K562 (cell line): Measurements from ENCODE around the gene DNAH17. TPM values are rescaled to one million over a fixed set of nuclear protein-coding genes. Genes with fewer than 3 reads are reported as not detected.
A peak's percentile ranks its signal among the peaks of the same experiment; 100 is the strongest.

Experiments
- ATAC-seq: fragments of 200-7000 bp; cut with Tn5 transposase; 3 replicates; pipeline ENCODE4 v1.9.1; 2020; ENCODE audit warnings: moderate library complexity
- BruUV-seq: library from RNA; stranded (reverse); fragments of 400-500 nt; replicated peaks from 2 replicates; lab custom pipeline; 2021; lab: Mats Ljungman, UMichigan
- CTCF ChIA-PET: fragments of 300-600 bp; formaldehyde crosslinking; extraction: SDS; loops from one replicate; lab custom pipeline; 2021; ENCODE audit warnings: low intra/inter-chr PET ratio; lab: Yijun Ruan, JAX
- POLR2A ChIA-PET: fragments of 300-600, 350-650 bp; sonication (Branson Sonifier 250); formaldehyde crosslinking; extraction: SDS; loops from one replicate; lab custom pipeline; 2021; ENCODE audit warnings: antibody characterized with exemption, inconsistent platforms; lab: Yijun Ruan, JAX
- DNase-seq, 4 experiments: peaks; one replicate each; pipeline versions ENCODE4 v3.0.0 to v3.0.0-alpha.2; 2011 to 2018; ENCODE audit warnings: low spot score in 3 of 4, mixed read lengths in 3 of 4; ENCODE audit errors: extremely low read depth in 1 of 4
- FAIRE-seq: peaks from 2 replicates; lab custom pipeline; 2011; peaks lifted over from hg19 to GRCh38; lab: Jason Lieb, UNC
- H2AFZ ChIP-seq: 2 replicates; pipeline ENCODE4 v1.6.0; 2011; ENCODE audit warnings: low read depth, low read length, control low read depth, inconsistent platforms
- H3K27ac ChIP-seq: fragments of 200-600 bp; 3 replicates; pipeline ENCODE4 v1.8.0; 2011; ENCODE audit warnings: low read depth, mild to moderate bottlenecking, control low read depth, inconsistent platforms, low read length, moderate library complexity, mixed read lengths; ENCODE audit errors: extremely low read depth
- H3K27me3 ChIP-seq, 2 experiments: fragments of 300-600 bp in 1 of 2; 2 replicates in 1 of 2; 3 replicates in 1 of 2; pipeline versions ENCODE4 v1.6.0 to v1.8.0; 2011; ENCODE audit warnings: inconsistent platforms in 2 of 2, low read length in 2 of 2, mild to moderate bottlenecking in 1 of 2, mixed read lengths in 1 of 2, moderate library complexity in 1 of 2; ENCODE audit not compliant: control insufficient read depth in 2 of 2, insufficient read depth in 2 of 2
- H3K36me3 ChIP-seq: fragments of 300-600 bp; 3 replicates; pipeline ENCODE4 v1.8.0; 2011; ENCODE audit warnings: mild to moderate bottlenecking, low read length, inconsistent platforms; ENCODE audit not compliant: control insufficient read depth, insufficient read depth
- H3K4me1 ChIP-seq, 2 experiments: fragments of 200-600 bp in 1 of 2; replicated peaks in 1 of 2; 2 replicates in 1 of 2; 3 replicates in 1 of 2; pipeline versions ENCODE4 v1.5.1 to v1.8.0; 2011; ENCODE audit warnings: inconsistent platforms in 2 of 2, low read length in 2 of 2, mild to moderate bottlenecking in 1 of 2, mixed read lengths in 1 of 2, moderate library complexity in 1 of 2; ENCODE audit not compliant: control insufficient read depth in 2 of 2, insufficient read depth in 2 of 2
- H3K4me2 ChIP-seq: 2 replicates; pipeline ENCODE4 v1.6.1; 2011; ENCODE audit warnings: low read length, control low read depth, inconsistent platforms, mixed read lengths; ENCODE audit not compliant: insufficient read depth
- H3K4me3 ChIP-seq: fragments of 200-600 bp; sonication (generic), shearing (Covaris generic); 2 replicates; pipeline ENCODE4 v1.5.1; 2016; ENCODE audit warnings: control low read depth, inconsistent platforms
- H3K79me2 ChIP-seq: fragments of 200-600 bp; 3 replicates; pipeline ENCODE4 v1.8.0; 2011; ENCODE audit warnings: low read length, inconsistent platforms; ENCODE audit not compliant: control insufficient read depth, insufficient read depth
- H3K9ac ChIP-seq, 2 experiments: 2 replicates each; pipeline versions ENCODE4 v1.6.0 to v1.6.1; 2011; ENCODE audit warnings: low read depth in 2 of 2, low read length in 2 of 2, control low read depth in 1 of 2, inconsistent platforms in 1 of 2, mild to moderate bottlenecking in 1 of 2, mixed read lengths in 1 of 2; ENCODE audit not compliant: insufficient read depth in 1 of 2
- H3K9me1 ChIP-seq: one replicate; pipeline ENCODE4 v1.6.0; 2011; ENCODE audit warnings: inconsistent platforms, mild to moderate bottlenecking, low read length, moderate library complexity; ENCODE audit not compliant: control insufficient read depth, insufficient read depth
- H3K9me3 ChIP-seq: replicated peaks from 2 replicates; pipeline ENCODE4 v1.5.1; 2011; ENCODE audit warnings: low read depth, low read length, inconsistent platforms; ENCODE audit not compliant: control insufficient read depth, insufficient read depth
- H4K20me1 ChIP-seq: replicated peaks from 2 replicates; pipeline ENCODE4 v1.6.1; 2011; ENCODE audit warnings: low read length, inconsistent platforms, mixed read lengths; ENCODE audit not compliant: control insufficient read depth, insufficient read depth
- CBX3 ChIP-seq, 2 experiments: IDR thresholded peaks; 1 replicate in 1 of 2; 2 replicates in 1 of 2; pipeline ENCODE4 v1.6.1; 2012; ENCODE audit warnings: inconsistent platforms in 2 of 2, low read length in 2 of 2, borderline replicate concordance in 1 of 2, control low read depth in 1 of 2
- FOXP4 ChIP-seq: sonication (generic); formaldehyde crosslinking; IDR thresholded peaks from 2 replicates; pipeline ENCODE4 v1.8.0; 2022; ENCODE audit warnings: mild to moderate bottlenecking, missing genetic modification reagents, borderline replicate concordance
- GTF2F1 ChIP-seq: IDR thresholded peaks from 2 replicates; pipeline ENCODE4 v1.6.1; 2011; ENCODE audit warnings: low read depth, low read length, improper control_type of control experiment
- RAD21 ChIP-seq, 2 experiments: fragments of 250-450 bp in 1 of 2; fragments of 450-650 bp in 1 of 2; sonication (Bioruptor Pico) in 1 of 2; formaldehyde crosslinking in 1 of 2; IDR thresholded peaks in 1 of 2; conservative IDR thresholded peaks in 1 of 2; 2 replicates each; pipeline versions ENCODE4 v1.4.0 to v1.8.0; 2020 to 2022; ENCODE audit warnings: mild to moderate bottlenecking in 2 of 2, moderate library complexity in 1 of 2
- THAP7 ChIP-seq: fragments of 250-450 bp; sonication (Bioruptor Pico); IDR thresholded peaks from 2 replicates; pipeline ENCODE4 v1.5.0; 2021
- ZNF280A ChIP-seq: fragments of 450-650 bp; IDR thresholded peaks from 2 replicates; pipeline ENCODE4 v1.6.1; 2018; ENCODE audit warnings: mild to moderate bottlenecking, low read depth; ENCODE audit not compliant: partially characterized antibody
- WGBS: fragments of 100-300 bp; shearing (Covaris generic); methylation state at CpG from one replicate; pipeline ENCODE4 v1.1.6; 2016; ENCODE audit warnings: low coverage, mixed read lengths; ENCODE audit not compliant: insufficient coverage; ENCODE audit errors: missing lambda C conversion rate; 5-methylcytosine and 5-hydroxymethylcytosine counted together
- in situ Hi-C: fragments of 300-500 bp; cut with MboI; formaldehyde crosslinking; loops from 4 replicates; pipeline ENCODE4 v1.15.0; 2018; ENCODE audit warnings: inconsistent platforms, mixed read lengths
- intact Hi-C: fragments of 100-400 bp; cut with micrococcal nuclease; formaldehyde crosslinking; loops from 2 replicates; pipeline ENCODE4 v1.14.2; 2022
- polyA plus RNA-seq, 8 experiments: library from polyadenylated mRNA; depleted of rRNA in 4 of 8; stranded (reverse) in 5 of 8; unstranded in 3 of 8; fragments of >200 nt; fragmentation: Nextera tagmentation in 2 of 8; fragmentation: Illumina TruSeq in 1 of 8; extraction: Ambion mirVana in 2 of 8; extraction: Trizol in 1 of 8; gene quantifications; 2 replicates each; pipeline versions ENCODE4 v1.2.1 to v1.2.3, GENCODE V29; 2011 to 2014; ENCODE audit warnings: inconsistent platforms in 1 of 8, missing spikeins in 1 of 8
- total RNA-seq, 7 experiments: library from RNA; depleted of rRNA in 6 of 7; stranded (reverse); fragments of >200 nt in 6 of 7; fragmentation: Illumina TruSeq in 2 of 7; extraction: Trizol in 2 of 7; gene quantifications; 2 replicates each; pipeline versions ENCODE4 v1.2.1 to v1.2.3, GENCODE V29; 2011 to 2021; ENCODE audit warnings: low replicate concordance in 1 of 7

The DNAH17 gene
- total and polyA plus RNA-seq, 9 of the 15 experiments (the other 6 are each of a cell fraction or from before 2014, with no cell fraction given) = under 0.01 to 0.06 (median 0.03) TPM; not detected in 5

GRCh38 chr17:78555746-78556401, 21.3 kb downstream of the DNAH17 start:
- Histone ChIP-seq H3K9ac (no peak overlapping the region), H3K27ac (no peak overlapping the region), H2AFZ (no peak overlapping the region), H3K79me2 (no peaks in the 10 kb centered on the region), H3K9me1 (no peaks in the 10 kb centered on the region), H3K4me1 (peaks cover 0 to 4% of the 10 kb centered on the region in 2 experiments; a peak in 1 of 5 replicates), H3K27me3 (peaks cover 30 to 64% of the 10 kb centered on the region in 2 experiments), H3K9me3 (no peaks in the 10 kb centered on the region), H4K20me1 (peaks cover 5% of the 10 kb centered on the region), H3K36me3 (no peaks in the 10 kb centered on the region), H3K4me3 (no peak overlapping the region), H3K4me2 (no peak overlapping the region)
- TF ChIP-seq CBX3 (IDR thresholded peaks at IDR 0.05; ENCODE audit: borderline replicate concordance in 1 of 2, low read length in 2 of 2) = no peak
- TF ChIP-seq GTF2F1 = no peak
- 0 out of 4 replicates have a peak, but pooled peaks of 1 of the 2 experiments have one; percentile 6 for TF ChIP-seq RAD21 (CRISPR knock-in tag; conservative IDR thresholded peaks at IDR 0.05 in 1 of 2, IDR thresholded peaks at IDR 0.05 in 1 of 2)
- TF ChIP-seq THAP7 (CRISPR knock-in tag) = no peak
- no peak for TF ChIP-seq FOXP4
- no peak for TF ChIP-seq ZNF280A
- ChIA-PET POLR2A (interaction anchor here (0.6 to 1.1 kb wide), 4 partner anchors 10 to 285 kb away, joined by 3 to 4 read pairs (median 3); partner anchors contain the start of gene USP36), CTCF (no interaction called here)
- in situ Hi-C loops (no loop called here), intact Hi-C loops (no loop called here)
- no peak for FAIRE-seq
- 4% methylated on average over 6 of the region's 6 CpGs for WGBS
- no peak for ATAC-seq
- DNase-seq = no peak
- BruUV-seq = no TSS peak
